HCT116 (cell line): Measurements from ENCODE around the gene NRCAM. TPM values are rescaled to one million over a fixed set of nuclear protein-coding genes. Genes with fewer than 3 reads are reported as not detected.

Experiments
- ATAC-seq: fragments of 200-7000 bp; cut with Tn5 transposase; 2 replicates; pipeline ENCODE4 v1.9.1; 2020; ENCODE audit warnings: mild to moderate bottlenecking, moderate library complexity
- BruUV-seq: library from RNA; stranded (reverse); fragments of 400-500 nt; replicated peaks from 2 replicates; lab custom pipeline; 2021; lab: Mats Ljungman, UMichigan
- CTCF ChIA-PET: fragments of 300-600 bp; sonication (Branson Sonifier 250); formaldehyde crosslinking; loops from one replicate; lab custom pipeline; 2021; ENCODE audit warnings: antibody characterized with exemption; lab: Charles Lee
- POLR2A ChIA-PET: fragments of 300-600, 350-600 bp; sonication (Branson Sonifier 250); formaldehyde crosslinking; loops from one replicate; lab custom pipeline; 2021; ENCODE audit warnings: antibody characterized with exemption; lab: Charles Lee
- RAD21 ChIA-PET, 2 experiments: fragments of 300-600 bp; sonication (Branson Sonifier 250); formaldehyde crosslinking; loops; one replicate each; lab custom pipeline; 2023; ENCODE audit warnings: low total read pairs in 2 of 2; ENCODE audit not compliant: uncharacterized antibody in 2 of 2, unreplicated experiment in 2 of 2, low non-redundant PET in 1 of 2; lab: Charles Lee
- DNase-seq: peaks from one replicate; pipeline ENCODE4 v3.0.0-alpha.2; 2010; ENCODE audit warnings: low read depth, low spot score
- H2AFZ ChIP-seq: fragments of 200-600 bp; shearing (Covaris generic), sonication (generic); 2 replicates; pipeline ENCODE4 v1.6.1; 2017; ENCODE audit warnings: low read depth, mixed run types, mixed read lengths, antibody characterized with exemption, low read length; ENCODE audit not compliant: poor library complexity, severe bottlenecking
- H3K27ac ChIP-seq: 2 replicates; pipeline ENCODE4 v1.5.1; 2012; ENCODE audit warnings: low read depth, low read length
- H3K27me3 ChIP-seq: fragments of 200-600 bp; sonication (generic); 2 replicates; pipeline ENCODE4 v1.6.1; 2016; ENCODE audit warnings: mixed run types, low read length, mixed read lengths; ENCODE audit not compliant: insufficient read depth
- H3K36me3 ChIP-seq, 2 experiments: fragments of 200-500 bp in 1 of 2; fragments of 200-600 bp in 1 of 2; sonication (Bioruptor generic) in 1 of 2; sonication (generic) in 1 of 2; 2 replicates each; pipeline versions ENCODE4 v1.5.1 to v1.6.1; 2014 to 2016; ENCODE audit warnings: low read length in 2 of 2, inconsistent platforms in 1 of 2, mixed read lengths in 1 of 2, mixed run types in 1 of 2; ENCODE audit not compliant: insufficient read depth in 2 of 2, control insufficient read depth in 1 of 2
- H3K4me1 ChIP-seq, 2 experiments: fragments of 200-600 bp in 1 of 2; sonication (generic) in 1 of 2; 2 replicates each; pipeline versions ENCODE4 v1.5.1 to v1.6.1; 2012 to 2017; ENCODE audit warnings: low read length in 2 of 2, inconsistent platforms in 1 of 2, mild to moderate bottlenecking in 1 of 2, mixed read lengths in 1 of 2, mixed run types in 1 of 2, moderate library complexity in 1 of 2; ENCODE audit not compliant: insufficient read depth in 2 of 2, control insufficient read depth in 1 of 2
- H3K4me2 ChIP-seq: fragments of 200-600 bp; sonication (generic); 2 replicates; pipeline ENCODE4 v1.6.1; 2017; ENCODE audit warnings: mixed run types, low read length, mixed read lengths
- H3K4me3 ChIP-seq, 2 experiments: fragments of 200-600 bp in 1 of 2; sonication (generic) in 1 of 2; replicated peaks in 1 of 2; 2 replicates each; pipeline ENCODE4 v1.5.1; 2011 to 2016; ENCODE audit warnings: low read length in 2 of 2, control low read depth in 1 of 2, low read depth in 1 of 2, mild to moderate bottlenecking in 1 of 2, mixed read lengths in 1 of 2, mixed run types in 1 of 2
- H3K79me2 ChIP-seq: fragments of 200-600 bp; sonication (generic); 2 replicates; pipeline ENCODE4 v1.6.1; 2017; ENCODE audit warnings: mild to moderate bottlenecking, mixed run types, low read length, moderate library complexity, mixed read lengths; ENCODE audit not compliant: insufficient read depth
- H3K9ac ChIP-seq: fragments of 200-600 bp; sonication (generic); 2 replicates; pipeline ENCODE4 v1.6.1; 2016; ENCODE audit warnings: low read length, mixed read lengths
- H3K9me2 ChIP-seq: fragments of 200-600 bp; sonication (generic), shearing (Covaris generic); 2 replicates; pipeline ENCODE4 v1.6.1; 2017; ENCODE audit warnings: mixed run types, mild to moderate bottlenecking, moderate library complexity; ENCODE audit not compliant: insufficient read depth
- H3K9me3 ChIP-seq, 2 experiments: fragments of 200-500 bp in 1 of 2; fragments of 200-600 bp in 1 of 2; sonication (Bioruptor generic) in 1 of 2; sonication (generic) in 1 of 2; 2 replicates each; pipeline ENCODE4 v1.6.1; 2014 to 2017; ENCODE audit warnings: low read length in 2 of 2, mixed read lengths in 2 of 2, inconsistent platforms in 1 of 2, low read depth in 1 of 2, mild to moderate bottlenecking in 1 of 2, mixed run types in 1 of 2, moderate library complexity in 1 of 2; ENCODE audit not compliant: control insufficient read depth in 1 of 2, insufficient read depth in 1 of 2
- H4K20me1 ChIP-seq: fragments of 200-600 bp; sonication (generic), shearing (Covaris generic); 2 replicates; pipeline ENCODE4 v1.6.1; 2017; ENCODE audit warnings: mixed run types, mild to moderate bottlenecking, moderate library complexity; ENCODE audit not compliant: insufficient read depth
- ATF3 ChIP-seq: IDR thresholded peaks from 2 replicates; pipeline ENCODE4 v1.6.1; 2012
- CBX3 ChIP-seq: IDR thresholded peaks from 2 replicates; pipeline ENCODE4 v1.6.1; 2012; ENCODE audit warnings: low read depth
- CEBPB ChIP-seq: IDR thresholded peaks from 2 replicates; pipeline ENCODE4 v1.6.1; 2012; ENCODE audit warnings: low read depth
- CTCF ChIP-seq, 3 experiments: fragments of 200-600 bp in 1 of 3; sonication (generic) in 1 of 3; IDR thresholded peaks in 2 of 3; conservative IDR thresholded peaks in 1 of 3; 2 replicates each; pipeline ENCODE4 v1.5.1; 2012 to 2017; ENCODE audit warnings: low read depth in 2 of 3, low read length in 2 of 3, antibody characterized with exemption in 1 of 3, borderline replicate concordance in 1 of 3, control low read depth in 1 of 3, mild to moderate bottlenecking in 1 of 3, mixed read lengths in 1 of 3, mixed run types in 1 of 3, moderate library complexity in 1 of 3; ENCODE audit not compliant: insufficient read depth in 1 of 3
- EGR1 ChIP-seq: IDR thresholded peaks from 2 replicates; pipeline ENCODE4 v1.6.1; 2012; ENCODE audit warnings: low read depth
- ELF1 ChIP-seq: IDR thresholded peaks from 2 replicates; pipeline ENCODE4 v1.6.1; 2012; ENCODE audit warnings: low read depth, borderline replicate concordance
- EZH2 ChIP-seq: fragments of 200-600 bp; sonication (generic); IDR thresholded peaks from 2 replicates; pipeline ENCODE4 v1.6.1; 2017; ENCODE audit warnings: antibody characterized with exemption, mixed run types
- EZH2phosphoT487 ChIP-seq: fragments of 200-600 bp; IDR thresholded peaks from 2 replicates; pipeline ENCODE4 v1.6.1; 2018; ENCODE audit warnings: antibody characterized with exemption, borderline replicate concordance
- FOSL1 ChIP-seq: IDR thresholded peaks from 2 replicates; pipeline ENCODE4 v1.6.1; 2012; ENCODE audit warnings: low read depth
- JUND ChIP-seq: IDR thresholded peaks from 2 replicates; pipeline ENCODE4 v1.6.1; 2012
- MAX ChIP-seq: IDR thresholded peaks from 2 replicates; pipeline ENCODE4 v1.6.1; 2012
- POLR2A ChIP-seq: IDR thresholded peaks from 2 replicates; pipeline ENCODE4 v1.7.0; 2011; ENCODE audit warnings: borderline replicate concordance; ENCODE audit not compliant: insufficient read depth, insufficient read length; ENCODE audit errors: extremely low read depth
- POLR2AphosphoS5 ChIP-seq: IDR thresholded peaks from 2 replicates; pipeline ENCODE4 v1.6.1; 2011; ENCODE audit warnings: mild to moderate bottlenecking, low read depth, low read length, moderate library complexity
- RAD21 ChIP-seq: IDR thresholded peaks from 2 replicates; pipeline ENCODE4 v1.6.1; 2012; ENCODE audit warnings: low read depth, mild to moderate bottlenecking
- REST ChIP-seq: IDR thresholded peaks from 2 replicates; pipeline ENCODE4 v1.6.1; 2012; ENCODE audit warnings: low read depth
- SIN3A ChIP-seq: IDR thresholded peaks from 2 replicates; pipeline ENCODE4 v1.6.1; 2012; ENCODE audit warnings: low read depth
- SP1 ChIP-seq: IDR thresholded peaks from 2 replicates; pipeline ENCODE4 v1.6.1; 2012; ENCODE audit warnings: low read depth
- TCF7L2 ChIP-seq: IDR thresholded peaks from 2 replicates; pipeline ENCODE4 v1.7.0; 2011; ENCODE audit warnings: borderline replicate concordance, inconsistent platforms; ENCODE audit not compliant: insufficient read depth, insufficient read length; ENCODE audit errors: extremely low read depth
- YY1 ChIP-seq: IDR thresholded peaks from 2 replicates; pipeline ENCODE4 v1.6.1; 2011; ENCODE audit warnings: low read length, low read depth, moderate library complexity, mild to moderate bottlenecking; ENCODE audit not compliant: insufficient replicate concordance; ENCODE audit errors: extremely low read depth
- ZFX ChIP-seq: fragments of 450-650 bp; IDR thresholded peaks from 2 replicates; pipeline ENCODE4 v1.6.1; 2017
- intact Hi-C: fragments of 100-400 bp; cut with micrococcal nuclease; formaldehyde crosslinking; loops from 2 replicates; pipeline ENCODE4 v1.10.0; 2022
- total RNA-seq: library from RNA; stranded (reverse); gene quantifications from one replicate; pipeline ENCODE4 v1.2.1, GENCODE V29; 2021; ENCODE audit not compliant: unreplicated experiment

The NRCAM gene
- total RNA-seq, 1 experiment from 2014 or later: 0.15 TPM

- TF ChIP-seq REST (no peak), SP1 (no peak), CEBPB (no peak)
- TF ChIP-seq, all 23 proteins: peak for 0
Measured at GRCh38 chr7:108266035-108266434, 190.2 kb downstream of the NRCAM start (continued).

GRCh38 chr7:108265007-108265406 is 191.2 kb downstream of the NRCAM start:
- intact Hi-C loops: no loop called here
- Histone ChIP-seq H3K79me2 (no peaks in the 10 kb centered on the region), H3K9me2 (no peaks in the 10 kb centered on the region), H3K9me3 (no peaks in the 10 kb centered on the region)
- POLR2A ChIA-PET: no interaction called here
- RAD21 ChIA-PET: no interaction called here
- no peak for DNase-seq
- CTCF ChIA-PET: no interaction called here
- TF ChIP-seq CTCF (IDR thresholded peaks at IDR 0.05 in 2 of 3, conservative IDR thresholded peaks at IDR 0.05 in 1 of 3; ENCODE audit: borderline replicate concordance in 1 of 3, insufficient read depth in 1 of 3, low read depth in 2 of 3, low read length in 2 of 3) (no peak), FOSL1 (no peak), POLR2AphosphoS5 (no peak), ZFX (no peak), TCF7L2 (no peak), ELF1 (no peak), EZH2phosphoT487 (no peak), CEBPB (no peak), EZH2 (no peak), MAX (no peak), ATF3 (no peak), POLR2A (no peak), SIN3A (no peak), YY1 (no peak), EGR1 (no peak), RAD21 (no peak), JUND (no peak), CBX3 (no peak), SP1 (no peak)
- TF ChIP-seq, all 23 proteins: peak for 0
- Histone ChIP-seq H3K4me3 (no peak overlapping the region), H3K27ac (no peak overlapping the region), H3K9ac (no peak overlapping the region), H4K20me1 (no peaks in the 10 kb centered on the region), H3K4me2 (no peak overlapping the region), H3K27me3 (no peaks in the 10 kb centered on the region), H2AFZ (no peak overlapping the region), H3K4me1 (peaks cover 3 to 10% of the 10 kb centered on the region in 2 experiments; a peak in 3 of 4 replicates), H3K36me3 (no peaks in the 10 kb centered on the region)
- no peak for ATAC-seq
- BruUV-seq: no TSS peak
